WTC11 (cell line): ENCODE results near the gene MAPRE2. TPM values are rescaled to one million over a fixed set of nuclear protein-coding genes. Genes with fewer than 3 reads are reported as not detected.

Experiments used
- ATAC-seq: fragments of 200-7000 bp; cut with Tn5 transposase; 2 replicates; pipeline ENCODE4 v1.10.0; 2021; ENCODE audit warnings: mild to moderate bottlenecking, moderate library complexity
- CTCF ChIA-PET: fragments of 300-600 bp; sonication (Branson Sonifier 250); formaldehyde crosslinking; loops from one replicate; lab custom pipeline; 2021; ENCODE audit warnings: antibody characterized with exemption; lab: Charles Lee
- POLR2A ChIA-PET: fragments of 350-600 bp; sonication (Branson Sonifier 250); formaldehyde crosslinking; loops from one replicate; lab custom pipeline; 2021; ENCODE audit warnings: antibody characterized with exemption; lab: Charles Lee
- DNase-seq: peaks from one replicate; pipeline ENCODE4 v3.0.0; 2021; ENCODE audit warnings: low spot score
- H3K27ac Mint-ChIP-seq: 2 replicates; pipeline ENCODE4 v1.8.0; 2021; ENCODE audit warnings: mixed read lengths
- H3K27me3 Mint-ChIP-seq: 2 replicates; pipeline ENCODE4 v1.8.0; 2021; ENCODE audit warnings: low read depth, mild to moderate bottlenecking, moderate library complexity, mixed read lengths
- H3K36me3 Mint-ChIP-seq: 2 replicates; pipeline ENCODE4 v1.8.0; 2021; ENCODE audit warnings: mixed read lengths
- H3K4me1 Mint-ChIP-seq: 2 replicates; pipeline ENCODE4 v1.8.0; 2022; ENCODE audit warnings: mixed read lengths
- H3K4me3 Mint-ChIP-seq: 2 replicates; pipeline ENCODE4 v1.8.0; 2021; ENCODE audit warnings: mild to moderate bottlenecking, moderate library complexity, mixed read lengths
- H3K9me3 Mint-ChIP-seq: 2 replicates; pipeline ENCODE4 v1.8.0; 2021; ENCODE audit warnings: mixed read lengths
- ARID4B ChIP-seq: sonication (generic); formaldehyde crosslinking; IDR thresholded peaks from 2 replicates; pipeline ENCODE4 v1.8.0; 2023; ENCODE audit warnings: missing genetic modification reagents, mild to moderate bottlenecking, borderline replicate concordance
- ESRRA ChIP-seq: sonication (generic); formaldehyde crosslinking; IDR thresholded peaks from 2 replicates; pipeline ENCODE4 v1.8.1; 2022; ENCODE audit warnings: mild to moderate bottlenecking, missing genetic modification reagents, borderline replicate concordance
- JUN ChIP-seq: sonication (generic); formaldehyde crosslinking; IDR thresholded peaks from 2 replicates; pipeline ENCODE4 v1.8.0; 2023; ENCODE audit warnings: mild to moderate bottlenecking, missing genetic modification reagents
- MYBL2 ChIP-seq: sonication (generic); formaldehyde crosslinking; IDR thresholded peaks from 2 replicates; pipeline ENCODE4 v1.8.1; 2023; ENCODE audit warnings: mild to moderate bottlenecking, moderate library complexity, missing genetic modification reagents
- PRRX2 ChIP-seq: fragments of 250-450 bp; sonication (Bioruptor Pico); IDR thresholded peaks from 2 replicates; pipeline ENCODE4 v1.8.0; 2021; ENCODE audit warnings: mild to moderate bottlenecking
- SOX15 ChIP-seq: fragments of 250-450 bp; sonication (Bioruptor Pico); IDR thresholded peaks from 2 replicates; pipeline ENCODE4 v1.9.0; 2021; ENCODE audit warnings: mild to moderate bottlenecking
- TEAD1 ChIP-seq: sonication (generic); formaldehyde crosslinking; IDR thresholded peaks from 2 replicates; pipeline ENCODE4 v1.8.0; 2022; ENCODE audit warnings: mild to moderate bottlenecking, missing genetic modification reagents
- USF2 ChIP-seq: sonication (generic); formaldehyde crosslinking; IDR thresholded peaks from 2 replicates; pipeline ENCODE4 v1.8.1; 2023; ENCODE audit warnings: mild to moderate bottlenecking, missing genetic modification reagents, moderate library complexity
- ZNF121 ChIP-seq: sonication (generic); formaldehyde crosslinking; IDR thresholded peaks from 2 replicates; pipeline ENCODE4 v1.8.0; 2023; ENCODE audit warnings: missing genetic modification reagents
- ZNF138 ChIP-seq: sonication (generic); formaldehyde crosslinking; conservative IDR thresholded peaks from 2 replicates; pipeline ENCODE4 v1.8.1; 2022; ENCODE audit warnings: mild to moderate bottlenecking, moderate library complexity, missing genetic modification reagents
- ZNF512 ChIP-seq: sonication (generic); formaldehyde crosslinking; IDR thresholded peaks from 2 replicates; pipeline ENCODE4 v1.8.1; 2022; ENCODE audit warnings: missing genetic modification reagents, borderline replicate concordance
- total RNA-seq: library from RNA; stranded (reverse); gene quantifications from 3 replicates; pipeline ENCODE4 v1.2.3, GENCODE V29; 2021
- TF ChIP-seq, protein P1 (sequence below): sonication (generic); formaldehyde crosslinking; IDR thresholded peaks from 2 replicates; pipeline ENCODE4 v1.8.1; 2022; ENCODE audit warnings: low read depth, mild to moderate bottlenecking, moderate library complexity, missing genetic modification reagents, borderline replicate concordance
- TF ChIP-seq, protein P2 (sequence below): fragments of 250-450 bp; sonication (Bioruptor Pico); IDR thresholded peaks from 2 replicates; pipeline ENCODE4 v2.1.2; 2022; ENCODE audit warnings: mild to moderate bottlenecking, moderate library complexity
- TF ChIP-seq, protein P3 (sequence below): sonication (generic); formaldehyde crosslinking; IDR thresholded peaks from 2 replicates; pipeline ENCODE4 v1.8.1; 2023; ENCODE audit warnings: mild to moderate bottlenecking, missing genetic modification reagents

Gene MAPRE2
- total RNA-seq, 1 experiment from 2014 or later: 20.4 TPM

DNA sequence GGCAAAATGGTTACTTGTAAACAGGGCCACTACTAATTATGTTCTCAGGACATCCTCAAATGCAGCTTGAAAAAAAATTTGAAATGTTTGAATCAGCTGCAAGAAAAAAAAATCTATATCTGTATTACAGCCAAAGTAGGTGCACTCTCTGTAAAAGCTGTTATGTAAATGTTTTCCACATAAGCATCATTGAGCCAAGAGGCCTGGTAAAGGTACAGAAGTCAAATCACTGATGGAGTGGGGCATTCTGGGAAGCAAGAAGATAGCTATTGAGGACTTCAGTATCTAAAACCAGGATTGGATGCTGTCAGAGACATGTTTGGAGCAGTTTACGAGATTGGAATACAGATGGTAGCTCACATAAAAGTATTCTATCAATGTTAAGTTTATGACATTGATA lies 80.3 kb downstream of the MAPRE2 start:
- Mint-ChIP-seq H3K36me3 (peaks cover 3% of the 10 kb centered on the region; the same call in 1 of the 2 replicates), H3K4me3 (no peak overlapping the region), H3K27me3 (no peaks in the 10 kb centered on the region), H3K4me1 (peaks cover 26% of the 10 kb centered on the region), H3K9me3 (peaks cover 8% of the 10 kb centered on the region), H3K27ac (no peak overlapping the region)
- POLR2A ChIA-PET: interaction anchor here (1.2 kb wide), 1 partner anchor 51 kb away, joined by 4 read pairs; no protein-coding TSS in a partner anchor
- no peak for ATAC-seq
- TF ChIP-seq, protein P1, sequence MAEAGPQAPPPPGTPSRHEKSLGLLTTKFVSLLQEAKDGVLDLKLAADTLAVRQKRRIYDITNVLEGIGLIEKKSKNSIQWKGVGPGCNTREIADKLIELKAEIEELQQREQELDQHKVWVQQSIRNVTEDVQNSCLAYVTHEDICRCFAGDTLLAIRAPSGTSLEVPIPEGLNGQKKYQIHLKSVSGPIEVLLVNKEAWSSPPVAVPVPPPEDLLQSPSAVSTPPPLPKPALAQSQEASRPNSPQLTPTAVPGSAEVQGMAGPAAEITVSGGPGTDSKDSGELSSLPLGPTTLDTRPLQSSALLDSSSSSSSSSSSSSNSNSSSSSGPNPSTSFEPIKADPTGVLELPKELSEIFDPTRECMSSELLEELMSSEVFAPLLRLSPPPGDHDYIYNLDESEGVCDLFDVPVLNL (CRISPR knock-in tag): no peak
- no peak for TF ChIP-seq ESRRA (CRISPR knock-in tag)
- TF ChIP-seq JUN (CRISPR knock-in tag): no peak
- no peak for TF ChIP-seq MYBL2 (CRISPR knock-in tag)
- no peak for TF ChIP-seq PRRX2 (CRISPR knock-in tag)
- TF ChIP-seq, protein P2, sequence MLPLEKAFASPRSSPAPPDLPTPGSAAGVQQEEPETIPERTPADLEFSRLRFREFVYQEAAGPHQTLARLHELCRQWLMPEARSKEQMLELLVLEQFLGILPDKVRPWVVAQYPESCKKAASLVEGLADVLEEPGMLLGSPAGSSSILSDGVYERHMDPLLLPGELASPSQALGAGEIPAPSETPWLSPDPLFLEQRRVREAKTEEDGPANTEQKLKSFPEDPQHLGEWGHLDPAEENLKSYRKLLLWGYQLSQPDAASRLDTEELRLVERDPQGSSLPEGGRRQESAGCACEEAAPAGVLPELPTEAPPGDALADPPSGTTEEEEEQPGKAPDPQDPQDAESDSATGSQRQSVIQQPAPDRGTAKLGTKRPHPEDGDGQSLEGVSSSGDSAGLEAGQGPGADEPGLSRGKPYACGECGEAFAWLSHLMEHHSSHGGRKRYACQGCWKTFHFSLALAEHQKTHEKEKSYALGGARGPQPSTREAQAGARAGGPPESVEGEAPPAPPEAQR (CRISPR knock-in tag): no peak
- TF ChIP-seq USF2 (CRISPR knock-in tag): no peak
- no peak for TF ChIP-seq SOX15 (CRISPR knock-in tag)
- TF ChIP-seq, protein P3, sequence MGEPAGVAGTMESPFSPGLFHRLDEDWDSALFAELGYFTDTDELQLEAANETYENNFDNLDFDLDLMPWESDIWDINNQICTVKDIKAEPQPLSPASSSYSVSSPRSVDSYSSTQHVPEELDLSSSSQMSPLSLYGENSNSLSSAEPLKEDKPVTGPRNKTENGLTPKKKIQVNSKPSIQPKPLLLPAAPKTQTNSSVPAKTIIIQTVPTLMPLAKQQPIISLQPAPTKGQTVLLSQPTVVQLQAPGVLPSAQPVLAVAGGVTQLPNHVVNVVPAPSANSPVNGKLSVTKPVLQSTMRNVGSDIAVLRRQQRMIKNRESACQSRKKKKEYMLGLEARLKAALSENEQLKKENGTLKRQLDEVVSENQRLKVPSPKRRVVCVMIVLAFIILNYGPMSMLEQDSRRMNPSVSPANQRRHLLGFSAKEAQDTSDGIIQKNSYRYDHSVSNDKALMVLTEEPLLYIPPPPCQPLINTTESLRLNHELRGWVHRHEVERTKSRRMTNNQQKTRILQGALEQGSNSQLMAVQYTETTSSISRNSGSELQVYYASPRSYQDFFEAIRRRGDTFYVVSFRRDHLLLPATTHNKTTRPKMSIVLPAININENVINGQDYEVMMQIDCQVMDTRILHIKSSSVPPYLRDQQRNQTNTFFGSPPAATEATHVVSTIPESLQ (CRISPR knock-in tag): no peak
- no peak for TF ChIP-seq ZNF138
- TF ChIP-seq ZNF512 (CRISPR knock-in tag): no peak
- TF ChIP-seq TEAD1: no peak
- TF ChIP-seq ZNF121 (CRISPR knock-in tag): no peak
- TF ChIP-seq ARID4B: no peak
- CTCF ChIA-PET: interaction anchor here (0.6 to 1.9 kb wide), 3 partner anchors 11 to 788 kb away, joined by 3 to 7 read pairs (median 3); no protein-coding TSS in a partner anchor
- no peak for DNase-seq
